ENCODE results near the gene FBXL5.

Gene FBXL5

DNA sequence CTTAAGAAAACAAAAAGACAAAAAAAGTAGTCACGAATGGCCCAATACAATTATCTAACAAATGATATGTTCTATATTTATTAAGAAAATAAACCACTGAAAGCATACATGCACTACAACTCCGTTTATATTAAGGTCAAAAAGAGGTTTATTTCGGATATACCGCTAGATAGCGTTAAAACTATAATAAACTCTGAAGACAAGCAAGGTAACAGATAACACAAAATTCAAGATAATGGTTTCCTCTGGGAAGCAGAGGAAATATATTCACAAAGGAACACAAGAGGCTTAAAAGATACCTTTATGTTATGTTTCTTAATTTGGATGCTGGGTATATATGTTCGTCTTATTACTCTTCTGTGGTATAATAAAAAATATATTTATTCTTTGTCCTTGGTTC, 21.7 kb upstream of the FBXL5 start:
- no peak for DNase-seq

DNA sequence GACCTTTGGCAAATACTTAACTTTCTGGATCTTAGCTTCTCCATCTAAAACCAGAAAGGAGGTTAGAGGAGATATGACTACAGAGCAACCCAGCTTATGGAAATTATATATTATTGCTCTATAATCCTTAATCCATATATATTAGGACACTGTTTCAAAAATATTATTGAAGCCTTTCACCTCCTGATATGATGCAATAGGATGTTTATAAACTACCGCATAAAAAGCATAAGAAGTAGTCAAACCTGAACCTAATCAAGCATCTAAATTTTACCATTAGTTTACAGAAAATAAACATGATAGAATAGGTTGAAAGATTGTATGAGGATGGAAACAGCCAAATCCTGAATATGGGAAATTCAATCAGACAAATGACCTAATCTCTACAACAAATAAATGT, 20.9 kb upstream of the FBXL5 start:
- no peak for DNase-seq

DNA sequence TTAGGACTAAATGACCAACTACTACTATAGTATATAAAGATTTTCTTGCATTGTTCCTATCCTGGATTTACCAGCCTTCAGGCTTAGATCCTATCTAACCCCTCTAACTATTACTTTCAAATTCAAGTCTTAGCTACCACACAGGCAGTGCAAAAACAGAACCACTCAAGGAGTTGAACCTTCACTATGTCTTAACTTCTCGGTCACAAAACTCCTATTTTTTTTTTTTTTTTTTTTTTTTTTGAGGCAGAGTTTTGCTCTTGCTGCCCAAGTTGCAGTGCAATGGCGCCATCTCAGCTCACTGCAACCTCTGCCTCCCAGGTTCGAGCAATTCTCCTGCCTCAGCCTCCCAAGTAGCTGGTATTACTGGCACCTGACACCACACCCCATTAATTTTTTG, 20.2 kb upstream of the FBXL5 start:
- no peak for DNase-seq

DNA sequence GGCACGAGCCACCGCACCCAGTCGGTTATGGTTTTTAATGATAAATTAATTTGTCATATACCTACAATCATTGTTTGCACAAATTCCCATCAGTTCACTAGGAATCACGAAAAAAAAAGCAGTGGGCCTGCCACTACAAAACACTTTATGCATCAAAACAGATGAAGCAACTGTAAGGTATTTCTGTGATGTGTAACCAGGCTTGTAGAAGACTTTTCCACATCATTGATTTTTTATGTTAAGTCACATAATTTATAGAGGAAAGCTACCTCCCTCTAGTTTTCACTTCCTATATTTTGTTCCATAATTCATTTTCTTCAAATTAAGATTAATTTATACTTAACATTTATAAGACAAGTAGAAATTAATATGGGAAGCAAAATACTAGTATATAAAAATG, 19.8 kb upstream of the FBXL5 start:
- DNase-seq: no peak

DNA sequence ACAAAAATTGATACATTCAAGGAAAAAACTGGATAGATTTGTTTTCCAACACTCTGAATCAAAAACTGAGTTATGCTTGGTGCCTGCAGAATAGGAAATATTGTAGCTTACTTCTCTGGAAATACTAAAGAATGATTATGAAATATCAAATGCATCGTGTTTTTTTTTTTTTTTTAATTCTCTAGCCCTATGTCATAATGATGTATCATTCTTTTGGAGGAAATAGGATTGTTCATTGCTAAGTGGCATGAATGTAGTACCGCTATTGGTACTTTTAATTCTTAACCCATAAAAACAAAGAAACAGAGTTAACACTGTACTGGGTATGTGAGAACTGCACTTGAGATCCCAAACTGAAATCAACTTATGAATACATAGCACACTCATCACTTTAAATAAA, 18.9 kb upstream of the FBXL5 start:
- no peak for DNase-seq

DNA sequence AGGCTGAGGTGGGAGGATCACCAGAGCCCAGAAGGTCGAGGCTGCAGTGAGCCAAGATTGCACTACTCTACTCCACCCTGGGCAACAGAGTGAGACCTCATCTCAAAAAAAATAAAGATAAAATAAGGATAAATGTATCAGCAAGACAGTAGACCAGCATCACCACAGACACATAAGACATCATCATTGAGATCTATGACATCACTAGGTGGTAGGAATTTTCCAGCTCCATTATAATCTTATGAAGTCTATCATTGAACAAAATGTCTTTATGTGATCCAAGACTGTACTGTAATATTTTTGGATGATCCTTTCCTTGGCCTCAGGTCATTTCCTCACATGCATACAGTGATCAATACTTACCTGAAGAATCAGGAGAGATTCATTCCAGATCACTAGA, 18.2 kb upstream of the FBXL5 start:
- no peak for DNase-seq

DNA sequence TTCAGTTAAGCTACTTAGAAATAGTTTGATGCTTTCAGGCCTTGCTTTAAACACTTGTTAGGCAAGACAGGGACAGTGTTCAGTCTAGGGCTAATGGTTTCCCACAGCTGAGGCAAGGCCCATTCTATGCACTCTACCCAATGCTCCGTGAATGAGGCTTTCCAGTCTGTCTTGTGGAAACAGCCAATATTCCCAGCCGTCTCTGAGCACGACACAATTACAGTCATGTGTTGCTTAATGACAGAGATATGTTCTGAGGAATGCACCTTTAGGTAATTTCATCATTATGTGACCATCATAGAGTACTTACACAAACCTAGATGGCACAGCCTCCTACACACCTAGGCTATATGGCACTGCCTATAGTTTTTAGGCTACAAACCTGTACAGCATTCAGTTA, 16.9 kb upstream of the FBXL5 start:
- no peak for DNase-seq

DNA sequence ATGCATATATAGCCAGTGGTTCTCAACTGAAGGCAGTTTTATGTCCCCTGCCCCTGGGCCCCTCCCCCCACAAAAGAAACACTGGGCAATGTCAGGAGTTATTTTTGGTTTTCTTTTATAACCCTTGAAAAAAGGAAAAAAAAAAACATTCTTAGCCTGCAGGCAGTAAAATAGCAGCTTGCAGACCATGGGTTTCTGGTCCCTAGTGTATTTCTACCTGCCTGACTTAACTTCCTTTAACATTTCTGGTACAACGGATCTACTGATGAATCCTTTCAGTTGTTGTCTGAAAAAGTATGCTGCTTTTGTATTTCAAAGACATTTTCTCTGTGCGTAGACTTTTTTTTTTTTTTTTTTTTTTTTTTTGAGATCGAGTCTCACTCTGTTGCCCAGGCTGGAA, 15.4 kb upstream of the FBXL5 start:
- no peak for DNase-seq

DNA sequence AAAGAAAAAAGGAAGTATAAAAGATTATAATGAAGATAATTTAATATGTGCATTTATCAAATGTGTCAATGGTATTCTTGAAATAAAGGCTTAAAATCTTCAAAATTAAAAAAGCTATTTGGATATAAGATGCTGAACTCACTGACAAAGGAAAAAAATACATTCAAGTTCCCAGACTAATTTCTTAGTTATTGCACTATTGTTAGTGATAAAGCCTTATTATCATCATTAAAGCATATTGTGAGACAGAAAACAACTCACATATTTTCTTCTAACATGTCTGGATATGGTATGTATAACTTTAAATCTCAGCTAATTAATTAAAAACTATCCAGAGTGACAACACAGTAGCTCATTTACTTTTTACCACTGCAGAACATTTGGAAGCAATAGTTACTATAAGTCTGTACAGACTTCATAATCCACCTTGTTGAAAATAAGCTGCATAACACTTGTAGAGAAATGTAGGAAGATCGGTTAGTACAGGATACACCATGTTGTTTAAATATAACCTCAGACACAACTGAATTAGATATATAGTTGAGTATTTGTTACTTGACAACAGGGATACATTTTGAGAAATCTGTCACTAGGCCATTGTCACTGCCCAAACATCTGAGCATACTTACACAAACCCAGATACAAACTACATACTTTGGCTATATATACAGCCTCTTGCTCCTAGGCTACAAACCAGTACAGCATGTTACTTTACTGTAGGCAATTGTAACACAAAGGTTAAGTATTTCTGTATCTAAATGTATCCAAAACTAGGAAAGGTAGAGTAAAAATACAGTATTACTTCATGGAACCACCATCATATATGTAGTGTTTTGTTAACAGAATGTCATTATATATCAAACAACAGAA, 13.6 kb upstream of the FBXL5 start:
- no peak for DNase-seq

DNA sequence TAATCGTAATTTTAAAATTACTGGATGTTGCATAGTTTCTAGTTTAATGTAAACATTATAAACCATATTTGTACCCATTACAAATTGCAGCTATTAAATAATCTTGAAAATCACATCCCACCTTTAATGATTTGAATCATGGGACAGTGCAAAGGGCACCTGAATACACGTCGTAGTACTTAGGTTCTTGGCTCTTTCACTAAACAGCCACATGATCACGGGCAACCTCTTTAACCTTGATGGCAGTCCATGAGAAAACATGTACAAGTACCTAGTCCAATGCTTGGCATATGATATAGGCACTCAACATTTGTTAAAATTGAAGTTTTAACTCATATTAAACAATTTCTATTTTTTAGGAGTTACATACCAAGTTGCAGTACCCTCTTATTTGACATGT, 11.8 kb upstream of the FBXL5 start:
- DNase-seq: no peak

DNA sequence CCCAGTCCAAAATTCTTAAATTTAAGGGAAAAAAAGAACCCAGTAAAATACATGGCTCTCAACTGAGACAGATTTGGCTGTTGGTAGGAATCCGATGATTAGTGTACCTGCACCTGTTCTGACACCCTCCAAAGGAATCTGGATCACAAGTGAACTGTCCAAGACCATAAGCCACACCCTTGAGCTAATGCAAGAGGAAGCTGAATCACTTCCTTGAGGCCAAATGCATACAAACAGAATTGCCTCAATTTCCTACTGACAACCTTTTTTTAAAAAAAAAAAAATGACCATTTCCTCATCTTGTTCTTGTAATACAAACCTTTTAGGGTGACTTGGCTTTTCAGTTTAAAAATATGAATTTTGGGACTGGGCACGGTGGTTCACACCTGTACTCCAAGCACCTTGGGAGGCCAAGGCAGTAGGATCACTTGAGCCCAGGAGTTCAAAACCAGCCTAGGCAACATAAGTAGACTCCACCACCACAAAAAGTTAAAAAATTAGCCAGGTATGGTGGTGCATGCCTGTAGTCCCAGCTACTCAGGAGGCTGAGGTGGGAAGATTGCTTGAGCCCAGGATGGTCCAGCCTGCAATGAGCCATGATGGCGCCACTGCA, 10.7 kb upstream of the FBXL5 start:
- DNase-seq: no peak

DNA sequence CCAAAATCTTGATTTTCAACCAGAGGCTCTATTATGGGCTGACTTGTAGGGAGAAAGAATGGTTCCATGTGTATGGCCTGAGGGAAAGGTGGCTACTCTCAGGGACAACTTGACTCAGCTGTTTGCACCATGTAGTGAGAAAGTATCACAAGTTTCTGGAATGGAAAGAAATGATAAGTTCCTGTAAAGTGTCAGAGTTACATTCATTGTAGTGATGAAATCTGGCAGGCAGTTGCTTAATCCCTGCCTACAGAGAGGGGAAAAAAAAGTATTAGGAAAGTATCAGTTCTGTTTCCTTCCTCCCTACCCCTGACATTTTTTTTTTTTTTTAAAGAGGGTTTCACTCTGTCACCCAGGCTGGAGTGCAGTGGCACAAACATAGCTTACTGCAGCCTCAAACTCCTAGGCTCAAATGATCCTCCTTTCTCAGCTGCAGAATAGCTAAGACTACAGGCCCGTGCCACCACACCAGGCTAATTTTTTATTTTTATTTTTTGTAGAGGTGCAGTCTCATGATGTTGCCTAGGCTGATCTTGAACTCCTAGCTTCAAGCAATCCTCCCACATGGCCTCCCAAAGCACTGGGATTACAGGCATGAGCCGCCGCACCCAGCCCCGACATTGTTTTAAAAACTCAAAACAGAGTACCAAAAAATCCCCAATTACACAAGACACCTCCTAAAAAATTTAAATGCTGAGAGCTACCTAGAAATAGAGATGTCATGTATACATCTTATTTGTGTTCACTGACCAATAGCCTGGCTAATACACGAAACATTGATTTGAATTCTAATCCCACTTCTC, 4.8 kb upstream of the FBXL5 start:
- no peak for DNase-seq

DNA sequence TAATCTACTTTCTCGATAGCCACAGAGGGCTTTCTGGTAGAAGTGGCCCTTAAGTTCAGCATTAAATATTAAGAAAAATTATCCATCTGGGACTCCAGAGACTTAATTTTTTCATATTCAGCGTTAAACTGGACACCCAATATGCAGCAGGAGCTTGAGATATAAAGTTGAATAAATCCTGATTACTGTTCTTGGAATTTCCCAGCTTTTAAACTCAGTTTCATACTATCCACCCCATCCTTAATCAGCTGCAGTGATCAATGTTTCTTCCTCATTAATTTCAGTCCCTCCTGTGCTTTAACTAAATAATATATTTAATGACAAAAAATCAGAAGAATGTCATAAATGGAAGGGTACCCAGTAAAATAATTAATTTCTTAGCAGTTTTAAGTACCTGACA, 3.6 kb upstream of the FBXL5 start:
- DNase-seq: no peak

DNA sequence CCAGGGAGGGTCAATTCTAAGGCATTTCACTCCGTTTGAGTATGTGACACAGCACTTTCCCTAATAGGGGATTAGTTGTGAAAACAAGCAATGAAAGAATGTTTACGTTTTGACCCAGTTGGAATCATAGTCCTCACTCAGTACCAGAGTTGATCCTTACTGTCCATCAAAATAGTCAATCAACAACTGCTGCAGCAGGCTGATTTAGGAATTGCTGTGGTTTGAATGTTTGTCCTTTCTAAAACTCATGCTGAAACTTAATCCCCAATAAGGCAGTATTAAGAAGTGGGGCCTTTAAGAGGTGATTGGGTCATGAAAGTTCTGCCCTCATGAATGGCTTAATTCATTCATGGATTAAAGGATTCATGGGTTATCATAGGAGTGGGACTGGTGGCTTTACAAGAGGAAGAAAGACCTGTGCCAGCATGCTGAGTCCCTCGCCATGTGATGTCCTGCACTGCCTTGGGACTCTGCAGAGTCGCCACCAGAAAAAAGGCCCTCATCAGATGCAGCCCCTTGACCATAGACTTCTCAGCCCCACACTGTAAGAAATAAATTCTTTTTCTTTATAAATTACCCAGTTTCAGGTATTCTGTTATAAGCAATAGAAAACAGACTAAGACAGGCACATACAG, 3.1 kb upstream of the FBXL5 start:
- no peak for DNase-seq

DNA sequence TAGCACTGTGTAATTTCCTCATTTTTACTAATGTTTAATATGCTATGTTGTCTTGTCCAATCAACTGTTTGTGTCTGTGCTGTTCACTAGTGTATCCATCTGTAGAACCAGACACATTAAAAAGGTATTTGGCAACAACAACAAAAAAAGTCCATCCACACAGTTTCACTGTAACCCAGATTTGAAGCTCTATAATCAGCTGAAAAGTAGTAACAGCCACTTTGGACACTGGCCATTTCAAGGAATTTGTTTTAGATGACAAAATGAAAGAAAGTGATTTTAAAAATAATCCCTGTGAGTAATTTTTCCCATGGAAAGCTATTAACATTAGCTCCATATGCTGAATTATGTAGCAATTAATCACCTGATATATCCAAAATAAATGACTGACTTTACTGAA, 2.2 kb upstream of the FBXL5 start:
- no peak for DNase-seq

DNA sequence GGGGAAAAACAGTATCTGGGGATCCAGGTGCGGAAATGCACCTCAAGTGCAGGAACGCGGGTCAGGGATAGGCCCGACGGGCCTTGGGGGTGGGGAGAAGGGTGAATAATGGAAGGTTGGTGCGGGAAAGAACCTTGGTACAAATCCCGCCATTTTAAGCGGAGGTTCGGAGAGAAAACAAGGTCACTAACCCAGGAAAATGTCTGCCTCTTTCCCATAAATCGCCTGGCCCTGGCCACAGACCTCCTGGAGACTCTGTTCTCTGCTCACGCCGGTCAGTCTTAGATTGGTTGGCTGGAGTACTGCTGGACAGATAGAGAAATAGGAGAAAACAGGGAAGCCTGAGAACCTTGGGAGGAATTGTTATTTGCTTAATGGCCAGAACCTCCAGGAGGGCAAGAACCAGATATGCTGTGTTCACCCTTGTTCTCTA, 897 bp upstream of the FBXL5 start:
- DNase-seq: no peak

DNA sequence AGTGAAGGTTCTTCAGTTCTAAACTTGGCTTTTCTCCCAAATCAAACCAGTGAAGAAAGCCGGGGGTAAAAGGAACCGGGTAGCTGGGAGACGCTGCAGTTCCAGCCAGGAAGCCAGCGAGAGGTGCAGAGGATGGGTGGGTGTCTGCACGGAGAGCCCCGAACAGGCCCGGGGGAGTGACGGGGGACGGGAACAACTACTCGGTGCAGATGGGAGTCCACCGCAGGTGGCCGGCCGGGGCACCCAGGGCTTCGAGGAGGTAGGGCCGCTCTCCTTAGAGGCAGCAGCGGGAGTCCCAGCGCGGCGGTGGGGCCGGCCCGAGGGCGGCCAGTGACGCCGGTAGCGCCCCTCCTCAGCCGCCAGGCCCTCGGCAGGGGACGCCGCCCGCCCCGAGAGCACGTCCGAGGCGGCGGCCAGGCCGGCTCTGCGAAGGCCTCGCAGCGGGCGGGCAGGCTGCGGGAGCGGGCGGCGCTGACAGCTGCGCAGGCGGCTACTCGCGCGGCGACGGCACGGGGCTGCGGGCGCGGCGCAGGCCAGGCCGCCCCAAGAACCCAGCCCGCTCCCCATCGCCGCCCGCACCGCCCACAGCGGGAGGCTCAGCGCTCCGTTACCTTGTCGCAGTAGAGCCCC, 449 bp downstream of the FBXL5 start:
- peak; percentile 34 for DNase-seq

DNA sequence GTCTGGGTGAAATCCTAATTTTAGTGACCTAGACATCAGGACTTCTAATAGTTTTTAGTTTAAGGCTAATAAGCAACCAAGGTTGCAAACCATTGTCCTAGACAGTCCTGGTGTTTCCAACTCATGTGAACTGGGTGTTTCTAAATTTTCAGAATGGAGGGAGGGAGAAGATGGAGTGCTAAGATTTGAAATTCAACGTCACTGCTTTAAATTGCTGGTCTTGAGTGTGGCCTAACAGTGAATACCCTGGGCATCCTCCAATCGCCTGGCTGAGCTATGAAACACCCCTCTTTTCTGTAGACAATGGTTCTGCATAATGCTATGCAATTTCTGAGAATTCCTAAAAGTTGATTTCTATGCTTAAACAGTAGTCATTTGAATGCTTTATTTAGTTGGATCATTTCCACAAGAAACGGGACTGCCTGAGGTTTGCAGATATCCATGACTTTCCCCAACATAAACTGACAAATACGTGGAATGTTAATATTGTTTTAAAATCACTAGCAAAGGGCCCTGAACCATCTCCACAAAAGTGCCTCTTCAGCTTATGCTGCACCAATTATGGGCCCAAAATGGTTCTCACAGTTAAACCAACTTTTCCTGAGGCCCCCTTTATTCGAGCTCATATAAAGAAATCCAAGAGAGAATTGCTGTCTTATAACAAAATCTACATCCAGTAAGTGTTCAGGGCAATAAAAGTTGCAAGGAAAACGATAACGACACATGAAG, 1.1 kb downstream of the FBXL5 start:
- no peak for DNase-seq

DNA sequence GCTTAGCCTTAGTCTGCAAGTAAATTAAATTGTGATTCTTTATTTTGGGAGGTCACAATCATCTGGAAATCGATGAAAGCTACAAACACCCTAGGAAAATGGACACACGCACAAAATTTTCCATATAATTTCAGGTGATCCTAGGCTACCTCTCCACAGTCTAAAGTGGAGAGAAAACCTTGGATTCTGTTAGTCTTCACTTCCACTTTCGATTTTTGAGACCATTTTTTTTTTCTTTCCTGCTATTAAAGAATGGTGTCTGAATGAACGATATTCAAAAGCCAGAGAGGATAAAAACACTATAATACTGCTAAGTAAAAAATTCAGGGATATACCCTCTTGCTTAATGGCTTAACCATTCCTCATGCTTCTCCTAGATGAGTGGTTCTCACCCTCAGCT, 1.7 kb downstream of the FBXL5 start:
- no peak for DNase-seq

DNA sequence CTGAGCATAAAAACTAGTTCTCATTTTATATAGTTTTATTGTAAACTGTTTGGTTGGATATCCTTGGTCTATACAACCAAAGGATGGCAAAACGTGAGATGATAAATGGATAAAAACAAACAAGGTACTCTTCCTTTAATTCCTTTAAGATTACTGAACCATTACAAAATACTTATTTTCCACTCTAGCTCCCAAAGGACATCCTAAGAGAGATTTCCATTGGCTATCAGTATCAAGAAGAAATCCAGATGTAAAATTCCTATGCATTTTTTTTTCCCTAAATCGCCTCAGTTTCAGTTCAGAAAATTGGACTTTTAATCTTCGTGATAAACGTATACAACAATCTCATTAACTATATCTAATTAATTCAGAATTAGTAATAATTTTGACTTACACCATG, 2.3 kb downstream of the FBXL5 start:
- no peak for DNase-seq

DNA sequence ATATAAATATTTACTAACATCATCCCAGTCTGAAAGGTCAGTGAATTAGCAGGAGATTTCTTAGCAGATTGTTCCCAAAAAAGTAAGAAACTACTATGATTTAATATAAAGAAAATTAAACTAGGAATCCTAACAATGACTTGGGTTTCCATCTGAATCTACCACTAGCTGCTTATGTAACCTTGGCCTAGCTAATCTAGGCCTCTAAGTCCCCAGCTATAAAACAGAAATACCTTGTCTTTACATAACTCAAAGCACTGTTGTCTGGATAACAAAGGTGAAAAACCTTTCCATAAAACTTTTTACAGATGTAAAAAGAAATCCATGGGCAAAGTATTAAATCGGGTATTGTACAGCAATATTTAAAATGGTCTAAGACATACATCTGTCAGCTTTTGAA, 3.0 kb downstream of the FBXL5 start:
- no peak for DNase-seq

DNA sequence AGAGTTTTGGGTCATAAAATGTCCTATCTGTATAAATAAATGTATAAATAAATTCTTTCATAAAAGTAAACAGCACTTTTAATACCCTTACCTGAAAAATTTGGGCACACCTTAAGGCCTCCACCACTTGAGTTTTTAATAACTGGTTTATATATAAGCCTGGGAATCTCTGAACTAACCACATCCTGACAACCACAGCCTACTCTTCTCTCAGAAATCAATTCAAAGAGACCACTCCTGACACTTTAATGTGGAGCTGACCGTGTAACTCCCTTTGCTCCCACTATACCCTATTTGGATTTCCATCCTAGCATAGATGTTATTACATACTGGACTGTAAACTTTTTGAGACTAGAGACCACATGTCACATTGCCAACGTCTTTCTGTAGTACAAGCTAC, 3.5 kb downstream of the FBXL5 start:
- DNase-seq: no peak

Data from stimulated activated CD4-positive, alpha-beta T cell treated with anti-CD3 and anti-CD28 coated beads, Interleukin-1b, Interleukin-23, amount 100 ng/mL, for 48 hours (primary cell).